Heart left ventricle (tissue), 16 donors: ENCODE results near the gene GFM2. TPM values are rescaled to one million over a fixed set of nuclear protein-coding genes. Genes with fewer than 3 reads are reported as not detected.

Experiments
- ATAC-seq, 4 donors: fragments of 200-7000 bp; cut with Tn5 transposase; one replicate each; pipeline ENCODE4 v1.9.1; 2020 to 2022; ENCODE audit warnings: moderate library complexity in 4 of 4, mild to moderate bottlenecking in 3 of 4, moderate number of reproducible peaks in 1 of 4
- DNase-seq, 5 donors: peaks; one replicate each; pipeline ENCODE4 v3.0.0-alpha.2; 2020
- H3K27ac ChIP-seq, 12 donors: fragments of 200-600 bp; sonication (generic) in 4 of 12; one replicate each; pipeline versions ENCODE4 v1.5.0 to v1.8.0; 2016 to 2022; ENCODE audit warnings: mild to moderate bottlenecking in 2 of 12
- H3K27me3 ChIP-seq, 9 donors: fragments of 200-600 bp; sonication (generic) in 2 of 9; one replicate each; pipeline versions ENCODE4 v1.5.1 to v1.8.0; 2016 to 2022; ENCODE audit warnings: mild to moderate bottlenecking in 3 of 9
- H3K36me3 ChIP-seq, 9 donors: fragments of 200-600 bp; sonication (generic) in 2 of 9; one replicate each; pipeline versions ENCODE4 v1.5.0 to v1.8.0; 2018 to 2022; ENCODE audit warnings: mild to moderate bottlenecking in 2 of 9
- H3K4me1 ChIP-seq, 12 donors: fragments of 200-600 bp; sonication (generic) in 4 of 12; one replicate each; pipeline versions ENCODE4 v1.5.0 to v1.8.0; 2016 to 2022; ENCODE audit warnings: mild to moderate bottlenecking in 3 of 12
- H3K4me3 ChIP-seq, 12 donors: fragments of 200-600 bp; sonication (generic) in 4 of 12; one replicate each; pipeline versions ENCODE4 v1.5.0 to v1.8.0; 2017 to 2022; ENCODE audit warnings: mild to moderate bottlenecking in 9 of 12, moderate library complexity in 4 of 12
- H3K9me3 ChIP-seq, 12 donors: fragments of 200-600 bp; sonication (generic) in 4 of 12; one replicate each; pipeline versions ENCODE4 v1.5.0 to v1.8.0; 2016 to 2022; ENCODE audit warnings: mild to moderate bottlenecking in 1 of 12
- POLR2A ChIP-seq, 2 donors: fragments of 450-650 bp; IDR thresholded peaks; one replicate each; pipeline ENCODE4 v1.6.1; 2017; ENCODE audit warnings: antibody characterized with exemption in 2 of 2, mild to moderate bottlenecking in 2 of 2, moderate library complexity in 2 of 2
- WGBS, 4 donors: extraction: QIAGEN DNeasy Blood & Tissue Kit in 2 of 4; methylation state at CpG; one replicate each; pipeline versions ENCODE4 v1.1.5 to v1.1.7; 2013 to 2018; 5-methylcytosine and 5-hydroxymethylcytosine counted together
- intact Hi-C, 10 donors: fragments of 100-400 bp; cut with DNase I; formaldehyde crosslinking; loops; one replicate each; pipeline versions ENCODE4 v1.11.1 to v1.14.2; 2022
- polyA plus RNA-seq, 2 donors: library from polyadenylated mRNA; stranded (reverse); fragments of 200-250 nt; gene quantifications; one replicate each; pipeline ENCODE4 v1.2.3, GENCODE V29; 2013
- total RNA-seq, 9 donors: library from RNA; depleted of rRNA in 2 of 9; stranded (reverse); fragments of >200 nt in 2 of 9; fragmentation: NEBNext Ultra II Directional in 3 of 9; extraction: Animal tissue kit (Norgen Biotek cat#: 25700) in 3 of 9; gene quantifications; one replicate each; pipeline versions ENCODE4 v1.1.0 to v1.2.4, GENCODE V29; 2016 to 2023
- TF ChIP-seq, protein P1 (sequence below), 12 donors: fragments of 200-600 bp; sonication (generic) in 4 of 12; IDR thresholded peaks; one replicate each; pipeline versions ENCODE4 v1.5.0 to v1.8.0; 2018 to 2022; ENCODE audit warnings: antibody characterized with exemption in 12 of 12, mild to moderate bottlenecking in 5 of 12
- donor health status: ischemic (EF 13 %, LVEDD 7.1; RV severe dilation, severe dysfunction).
- donor health status: healthy with polysubstance abuse.
- donor health status: DM: no; HTN: yes; CAD: no.
- donor health status: DM: no; HTN: no; CAD: no.
- donor health status: ischemic (EF 25% LVEDD 6.9; RV normal size, moderate dysfunction).
- donor health status: ischemic (EF 25% LVEDD 5.7; RV mildly dilated, moderate dysfunction).
- donor health status: healthy.
- donor health status: DM: yes; HTN: yes; CAD: no.
- donor health status: ischemic (EF 35%, LVEDD 5.7; RV mildly dilated, moderate dysfunction).
- donor health status: nonischemic (EF 11% LVEDD 7.7; RV severe dilation, severe dysfunction).
- donor health status: DM: yes; HTN: yes; CAD: no.
- donor health status: PGD.
- donor health status: ischemic (EF 29% LVEDD 5.4; RV normal size, mild dysfunction).
- donor health status: nonischemic (EF 23%, LVEDD 6.1; RV moderate dilation, normal function).

Gene GFM2
- total and polyA plus RNA-seq, 11 donors: 26.3 to 54.9 (median 39.9) TPM

DNA sequence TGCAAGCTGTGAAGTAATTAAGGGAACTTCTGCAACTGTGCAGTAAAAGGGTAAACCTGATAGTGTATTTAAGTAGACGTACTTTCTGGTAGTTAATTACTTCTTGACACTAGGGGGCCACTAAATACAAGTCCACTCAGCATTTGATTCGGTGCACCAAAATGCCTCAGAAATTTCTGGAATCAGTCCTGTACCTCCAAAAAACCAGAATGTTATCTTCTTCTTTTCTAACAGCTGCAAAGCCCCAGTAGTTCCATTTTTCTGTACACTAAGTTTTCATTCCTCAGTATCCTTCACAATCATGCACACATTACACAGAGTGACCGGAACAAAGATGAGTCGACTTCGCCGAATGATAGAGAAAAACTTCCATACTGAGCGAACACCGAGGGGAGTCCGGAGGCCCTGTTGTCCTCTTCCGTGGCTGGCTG lies 484 bp downstream of the GFM2 start:
- peaks cover 0 to 38% (median 28%) of the 10 kb centered on the region in 12 donors for H3K4me1 ChIP-seq
- intact Hi-C loops: loop anchor here in 8 of 10 donors (2.0 to 10.0 kb wide), 6 partner anchors 79 to 568 kb away; partner anchors contain the start of genes HEXB (in 2 of the 8) and HMGCR (in 1 of the 8)
- H3K9me3 ChIP-seq: no peaks in the 10 kb centered on the region
- peak overlapping the region in 11 of 12 donors; percentile 52 to 86 (median 84) for H3K27ac ChIP-seq
- H3K36me3 ChIP-seq: peaks cover 0 to 55% (median 49%) of the 10 kb centered on the region in 9 donors
- TF ChIP-seq, protein P1, sequence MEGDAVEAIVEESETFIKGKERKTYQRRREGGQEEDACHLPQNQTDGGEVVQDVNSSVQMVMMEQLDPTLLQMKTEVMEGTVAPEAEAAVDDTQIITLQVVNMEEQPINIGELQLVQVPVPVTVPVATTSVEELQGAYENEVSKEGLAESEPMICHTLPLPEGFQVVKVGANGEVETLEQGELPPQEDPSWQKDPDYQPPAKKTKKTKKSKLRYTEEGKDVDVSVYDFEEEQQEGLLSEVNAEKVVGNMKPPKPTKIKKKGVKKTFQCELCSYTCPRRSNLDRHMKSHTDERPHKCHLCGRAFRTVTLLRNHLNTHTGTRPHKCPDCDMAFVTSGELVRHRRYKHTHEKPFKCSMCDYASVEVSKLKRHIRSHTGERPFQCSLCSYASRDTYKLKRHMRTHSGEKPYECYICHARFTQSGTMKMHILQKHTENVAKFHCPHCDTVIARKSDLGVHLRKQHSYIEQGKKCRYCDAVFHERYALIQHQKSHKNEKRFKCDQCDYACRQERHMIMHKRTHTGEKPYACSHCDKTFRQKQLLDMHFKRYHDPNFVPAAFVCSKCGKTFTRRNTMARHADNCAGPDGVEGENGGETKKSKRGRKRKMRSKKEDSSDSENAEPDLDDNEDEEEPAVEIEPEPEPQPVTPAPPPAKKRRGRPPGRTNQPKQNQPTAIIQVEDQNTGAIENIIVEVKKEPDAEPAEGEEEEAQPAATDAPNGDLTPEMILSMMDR (IDR thresholded peaks at IDR 0.05): peak in 10 of 12 donors; percentile 10 to 51 (median 34)
- TF ChIP-seq POLR2A (IDR thresholded peaks at IDR 0.05): no peak
- ATAC-seq (peak; percentile 34 to 73 (median 42)), DNase-seq (no peak)
- WGBS, 4 donors: 0 to 1% (median 0%) methylated on average over 10 of the region's 10 CpGs
- no peaks in the 10 kb centered on the region for H3K27me3 ChIP-seq
- peak overlapping the region; percentile 67 to 96 (median 92) for H3K4me3 ChIP-seq

DNA sequence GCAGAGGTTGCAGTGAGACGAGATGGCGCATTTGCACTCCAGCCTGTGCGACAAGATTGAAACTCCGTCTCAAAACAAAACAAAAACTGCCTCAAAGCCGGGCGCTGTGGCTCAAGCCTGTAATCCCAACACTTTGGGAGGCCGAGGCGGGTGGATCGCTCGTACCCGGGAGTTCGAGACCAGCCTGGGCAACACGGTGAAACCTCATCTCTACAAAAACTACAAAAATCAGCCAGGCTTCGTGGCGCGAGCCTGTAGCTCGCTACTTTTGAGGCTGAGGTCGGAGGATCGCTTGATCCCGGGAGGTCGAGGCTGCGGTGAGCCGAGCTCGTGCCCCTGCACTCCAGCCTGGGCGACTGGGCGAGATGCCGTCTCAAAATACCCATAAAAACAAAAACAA lies 988 bp downstream of the GFM2 start:
- H3K4me1 ChIP-seq: peaks cover 0 to 43% (median 28%) of the 10 kb centered on the region in 12 donors
- no peak for ATAC-seq

DNA sequence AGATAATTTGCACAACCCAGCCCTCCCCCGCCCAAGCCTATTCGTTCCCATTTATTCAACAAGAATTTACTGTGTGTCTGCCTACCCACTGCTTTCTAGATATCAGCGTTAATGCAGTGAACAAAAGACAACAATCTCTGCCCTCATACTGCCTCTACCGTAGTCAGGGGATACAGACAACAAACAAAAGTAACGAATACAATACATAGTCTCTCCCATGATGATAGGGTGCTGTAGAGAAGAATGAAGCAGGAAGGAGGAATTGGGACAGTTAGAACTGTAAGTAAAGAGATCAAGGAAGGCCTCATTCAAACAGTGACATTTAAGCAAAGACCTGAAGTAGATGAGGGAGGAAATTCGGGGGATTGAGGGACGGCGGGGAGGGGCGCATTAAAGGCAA lies 1.7 kb downstream of the GFM2 start:
- intact Hi-C loops: loop anchor here in 7 of 10 donors (5.0 to 10.0 kb wide), 5 partner anchors 78 to 570 kb away; partner anchors contain the start of genes HEXB (in 2 of the 7) and HMGCR (in 1 of the 7)
- DNase-seq (no peak), ATAC-seq (no peak)
- Histone ChIP-seq H3K9me3 (no peaks in the 10 kb centered on the region), H3K4me1 (peaks cover 0 to 48% (median 29%) of the 10 kb centered on the region in 12 donors), H3K36me3 (peaks cover 0 to 53% (median 48%) of the 10 kb centered on the region in 9 donors), H3K27me3 (no peaks in the 10 kb centered on the region), H3K4me3 (peak overlapping the region in 3 of 12 donors; percentile 87 to 96 (median 96)), H3K27ac (no peak overlapping the region)
- no peak for TF ChIP-seq POLR2A (IDR thresholded peaks at IDR 0.05)
- TF ChIP-seq, protein P1 (IDR thresholded peaks at IDR 0.05): no peak
- WGBS, 4 donors: 65 to 74% (median 66%) methylated on average over 9 of the region's 9 CpGs

More for the DNA sequence above, 988 bp downstream of the GFM2 start:
- 66 to 78% (median 70%) methylated on average over 27 of the region's 27 CpGs for WGBS, 4 donors
- no peaks in the 10 kb centered on the region for H3K27me3 ChIP-seq
- no peak for DNase-seq
- no peaks in the 10 kb centered on the region for H3K9me3 ChIP-seq
- H3K27ac ChIP-seq: peak overlapping the region in 3 of 12 donors; percentile 85 to 86 (median 85)
- peak overlapping the region in 11 of 12 donors; percentile 67 to 96 (median 93) for H3K4me3 ChIP-seq
- peaks cover 0 to 53% (median 48%) of the 10 kb centered on the region in 9 donors for H3K36me3 ChIP-seq
- TF ChIP-seq, protein P1 (IDR thresholded peaks at IDR 0.05): no peak
- TF ChIP-seq POLR2A (IDR thresholded peaks at IDR 0.05): no peak
- intact Hi-C loops: loop anchor here in 8 of 10 donors (2.0 to 10.0 kb wide), 6 partner anchors 79 to 569 kb away; partner anchors contain the start of genes HEXB (in 2 of the 8) and HMGCR (in 1 of the 8)

DNA sequence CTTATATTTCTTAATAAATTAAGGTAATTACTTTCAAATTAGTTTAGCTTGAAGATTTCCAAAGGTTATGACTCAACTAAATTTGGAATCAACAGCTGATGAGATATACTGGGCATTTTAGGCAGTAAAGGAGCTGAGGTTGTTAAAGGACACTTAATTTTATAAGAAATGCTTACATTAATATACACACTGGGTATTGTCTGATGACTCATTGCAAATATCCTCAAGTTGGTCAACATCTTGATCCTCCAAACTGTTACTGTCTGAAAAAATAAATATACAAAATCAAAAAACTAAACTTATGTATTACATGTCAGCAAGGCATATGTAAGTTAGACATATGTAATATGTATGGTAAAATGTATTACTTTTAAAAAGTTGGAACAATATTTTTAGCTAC lies 3.4 kb downstream of the GFM2 start:
- no peaks in the 10 kb centered on the region for H3K27me3 ChIP-seq
- ATAC-seq: no peak
- H3K36me3 ChIP-seq: peaks cover 0 to 54% (median 45%) of the 10 kb centered on the region in 9 donors
- H3K4me1 ChIP-seq: peaks cover 0 to 48% (median 28%) of the 10 kb centered on the region in 12 donors
- intact Hi-C loops: loop anchor here in 3 of 10 donors (10.0 kb wide), 2 partner anchors 151 to 571 kb away; partner anchors contain the start of gene HMGCR (in 1 of the 3)
- H3K4me3 ChIP-seq: no peak overlapping the region
- no peaks in the 10 kb centered on the region for H3K9me3 ChIP-seq
- H3K27ac ChIP-seq: no peak overlapping the region
- no peak for TF ChIP-seq POLR2A (IDR thresholded peaks at IDR 0.05)
- TF ChIP-seq, protein P1 (IDR thresholded peaks at IDR 0.05): no peak
- DNase-seq: no peak
